IMR-90 (cell line): ENCODE measurements around the gene SPP2. TPM values are rescaled to one million over a fixed set of nuclear protein-coding genes. Genes with fewer than 3 reads are reported as not detected.

Source experiments
- ATAC-seq: fragments of 200-7000 bp; cut with Tn5 transposase; 2 replicates; pipeline ENCODE4 v1.9.1; 2020; ENCODE audit warnings: low read depth, mild to moderate bottlenecking, moderate library complexity
- BruUV-seq: library from RNA; stranded (reverse); fragments of 400-500 nt; replicated peaks from 2 replicates; lab custom pipeline; 2021; lab: Mats Ljungman, UMichigan
- CTCF ChIA-PET: fragments of 300-600 bp; formaldehyde crosslinking; extraction: SDS; loops from one replicate; lab custom pipeline; 2021; ENCODE audit warnings: antibody characterized with exemption; lab: Yijun Ruan, JAX
- POLR2A ChIA-PET: fragments of 300-600 bp; sonication (Branson Sonifier 250); formaldehyde crosslinking; loops from one replicate; lab custom pipeline; 2022; ENCODE audit warnings: antibody characterized with exemption; ENCODE audit not compliant: unreplicated experiment; lab: Charles Lee
- DNase-seq: peaks from one replicate; pipeline ENCODE4 v3.0.0; 2013
- H2AFZ ChIP-seq: replicated peaks from 2 replicates; pipeline ENCODE3; 2013; ENCODE audit warnings: low read length, mild to moderate bottlenecking; ENCODE audit not compliant: poor library complexity
- H2AK5ac ChIP-seq: 2 replicates; pipeline ENCODE4 v1.6.1; 2013; ENCODE audit warnings: low read depth, low read length, inconsistent platforms
- H2AK9ac ChIP-seq: replicated peaks from 2 replicates; pipeline ENCODE3; 2013; ENCODE audit warnings: mild to moderate bottlenecking, low read depth, low read length, moderate library complexity; ENCODE audit not compliant: poor library complexity
- H2BK120ac ChIP-seq: 2 replicates; pipeline ENCODE4 v1.6.1; 2013; ENCODE audit warnings: low read depth, low read length, inconsistent platforms
- H2BK15ac ChIP-seq: 3 replicates; pipeline ENCODE4 v1.6.1; 2013; ENCODE audit warnings: low read depth, low read length, inconsistent platforms
- H2BK20ac ChIP-seq: 2 replicates; pipeline ENCODE4 v1.6.1; 2013; ENCODE audit warnings: low read depth, mild to moderate bottlenecking, inconsistent platforms, low read length, moderate library complexity
- H2BK5ac ChIP-seq: 2 replicates; pipeline ENCODE4 v1.6.1; 2013; ENCODE audit warnings: mild to moderate bottlenecking, low read depth, low read length, inconsistent platforms; ENCODE audit not compliant: poor library complexity, severe bottlenecking
- H3K14ac ChIP-seq: replicated peaks from 2 replicates; pipeline ENCODE4 v1.6.1; 2013; ENCODE audit warnings: low read depth, low read length, inconsistent platforms
- H3K18ac ChIP-seq: 2 replicates; pipeline ENCODE4 v1.6.1; 2013; ENCODE audit warnings: low read depth, low read length, control low read depth
- H3K23ac ChIP-seq: 2 replicates; pipeline ENCODE4 v1.6.1; 2013; ENCODE audit warnings: low read depth, low read length, inconsistent platforms
- H3K27ac ChIP-seq: 2 replicates; pipeline ENCODE4 v1.5.1; 2013; ENCODE audit warnings: mild to moderate bottlenecking, control low read depth, low read length; ENCODE audit not compliant: insufficient read depth
- H3K27me3 ChIP-seq: 2 replicates; pipeline ENCODE4 v1.6.1; 2013; ENCODE audit warnings: low read length; ENCODE audit not compliant: control insufficient read depth, insufficient read depth
- H3K36me3 ChIP-seq: 2 replicates; pipeline ENCODE4 v1.6.1; 2013; ENCODE audit warnings: low read length, mixed read lengths; ENCODE audit not compliant: control insufficient read depth, insufficient read depth
- H3K4ac ChIP-seq: 2 replicates; pipeline ENCODE4 v1.6.1; 2013; ENCODE audit warnings: low read depth, low read length, inconsistent platforms
- H3K4me1 ChIP-seq: 2 replicates; pipeline ENCODE4 v1.6.1; 2013; ENCODE audit warnings: low read length, mixed read lengths; ENCODE audit not compliant: control insufficient read depth, insufficient read depth
- H3K4me2 ChIP-seq: 2 replicates; pipeline ENCODE4 v1.6.1; 2013; ENCODE audit warnings: low read depth, mild to moderate bottlenecking, control low read depth, low read length, moderate library complexity
- H3K4me3 ChIP-seq: 2 replicates; pipeline ENCODE4 v1.5.1; 2013; ENCODE audit warnings: low read depth, mild to moderate bottlenecking, control low read depth, low read length, moderate library complexity; ENCODE audit not compliant: insufficient read depth
- H3K56ac ChIP-seq: 2 replicates; pipeline ENCODE4 v1.6.1; 2013; ENCODE audit warnings: low read length, inconsistent platforms; ENCODE audit not compliant: insufficient read depth; ENCODE audit errors: extremely low read depth
- H3K79me1 ChIP-seq, 2 experiments: 2 replicates each; pipeline ENCODE4 v1.6.1; 2013; ENCODE audit warnings: low read length in 2 of 2, inconsistent platforms in 1 of 2, low read depth in 1 of 2
- H3K9ac ChIP-seq: 2 replicates; pipeline ENCODE4 v1.6.1; 2013; ENCODE audit warnings: low read depth, low read length, control low read depth
- H3K9me1 ChIP-seq: 2 replicates; pipeline ENCODE4 v1.6.1; 2013; ENCODE audit warnings: low read length, inconsistent platforms; ENCODE audit not compliant: insufficient read depth
- H3K9me3 ChIP-seq: 2 replicates; pipeline ENCODE4 v1.6.1; 2013; ENCODE audit warnings: low read length; ENCODE audit not compliant: control insufficient read depth, insufficient read depth
- H4K20me1 ChIP-seq: 2 replicates; pipeline ENCODE4 v1.6.1; 2013; ENCODE audit warnings: low read length, inconsistent platforms; ENCODE audit not compliant: insufficient read depth
- H4K5ac ChIP-seq: 2 replicates; pipeline ENCODE4 v1.6.1; 2013; ENCODE audit warnings: mild to moderate bottlenecking, low read depth, low read length, control low read depth
- H4K8ac ChIP-seq, 2 experiments: 2 replicates each; pipeline ENCODE4 v1.6.1; 2013; ENCODE audit warnings: low read depth in 2 of 2, low read length in 2 of 2, control low read depth in 1 of 2, inconsistent platforms in 1 of 2
- H4K91ac ChIP-seq: 2 replicates; pipeline ENCODE4 v1.6.1; 2013; ENCODE audit warnings: low read depth, low read length, inconsistent platforms; ENCODE audit not compliant: insufficient read depth
- BHLHE40 ChIP-seq: fragments of 150-350 bp; IDR thresholded peaks from 2 replicates; pipeline ENCODE4 v1.6.1; 2016; ENCODE audit warnings: mild to moderate bottlenecking, low read depth, low read length
- CEBPB ChIP-seq: IDR thresholded peaks from 2 replicates; pipeline ENCODE4 v1.6.1; 2012; ENCODE audit warnings: low read depth, low read length, improper control_type of control experiment
- CHD1 ChIP-seq: IDR thresholded peaks from 2 replicates; pipeline ENCODE4 v1.6.1; 2012; ENCODE audit warnings: low read depth, low read length, improper control_type of control experiment
- CTCF ChIP-seq: conservative IDR thresholded peaks from 2 replicates; pipeline ENCODE4 v1.5.1; 2012; ENCODE audit warnings: mild to moderate bottlenecking, low read depth, low read length, improper control_type of control experiment
- ELK1 ChIP-seq: fragments of 150-350 bp; IDR thresholded peaks from 2 replicates; pipeline ENCODE4 v1.6.1; 2016; ENCODE audit warnings: low read depth, mild to moderate bottlenecking, low read length, moderate library complexity, borderline replicate concordance
- FOS ChIP-seq: fragments of 150-350 bp; IDR thresholded peaks from 2 replicates; pipeline ENCODE4 v1.6.1; 2016; ENCODE audit warnings: low read depth, low read length
- MAFK ChIP-seq: IDR thresholded peaks from 2 replicates; pipeline ENCODE4 v1.6.1; 2012; ENCODE audit warnings: low read depth, low read length, improper control_type of control experiment
- MAZ ChIP-seq: IDR thresholded peaks from 2 replicates; pipeline ENCODE4 v1.6.1; 2012; ENCODE audit warnings: low read depth, mild to moderate bottlenecking, low read length, improper control_type of control experiment, moderate library complexity, borderline replicate concordance
- MXI1 ChIP-seq: IDR thresholded peaks from 2 replicates; pipeline ENCODE4 v1.6.1; 2012; ENCODE audit warnings: low read depth, mild to moderate bottlenecking, low read length, moderate library complexity, borderline replicate concordance
- NFE2L2 ChIP-seq: fragments of 150-350 bp; IDR thresholded peaks from 2 replicates; pipeline ENCODE4 v1.6.1; 2016; ENCODE audit warnings: low read depth, mild to moderate bottlenecking, low read length
- POLR2A ChIP-seq: IDR thresholded peaks from 2 replicates; pipeline ENCODE4 v1.6.1; 2012; ENCODE audit warnings: mild to moderate bottlenecking, low read depth, low read length
- RAD21 ChIP-seq: IDR thresholded peaks from 2 replicates; pipeline ENCODE4 v1.6.1; 2012; ENCODE audit warnings: low read length, improper control_type of control experiment
- RCOR1 ChIP-seq: IDR thresholded peaks from 2 replicates; pipeline ENCODE4 v1.6.1; 2012; ENCODE audit warnings: mild to moderate bottlenecking, low read length, improper control_type of control experiment; ENCODE audit not compliant: insufficient replicate concordance
- RFX5 ChIP-seq: IDR thresholded peaks from 2 replicates; pipeline ENCODE4 v1.8.0; 2012; ENCODE audit warnings: low read depth, mild to moderate bottlenecking, low read length, moderate library complexity
- SMC3 ChIP-seq: fragments of 150-350 bp; IDR thresholded peaks from 2 replicates; pipeline ENCODE4 v1.6.1; 2016; ENCODE audit warnings: low read depth, mild to moderate bottlenecking, antibody characterized with exemption, low read length, moderate library complexity
- WGBS, 2 experiments: methylation state at CpG; one replicate each; pipeline versions ENCODE4 v1.1.5 to v1.1.7; 2013; ENCODE audit warnings: missing lambda C conversion rate in 2 of 2; ENCODE audit not compliant: insufficient read length in 1 of 2; ENCODE audit errors: extremely low coverage in 2 of 2; 5-methylcytosine and 5-hydroxymethylcytosine counted together
- dilution Hi-C: fragments of 300-500 bp; cut with HindIII; formaldehyde crosslinking; loops from one replicate; pipeline ENCODE4 v1.14.3; 2018; ENCODE audit warnings: low sequenced_read_pairs; ENCODE audit not compliant: unreplicated experiment
- in situ Hi-C: fragments of 300-500 bp; cut with MboI; formaldehyde crosslinking; loops from 3 replicates; pipeline ENCODE4 v1.14.3; 2019; ENCODE audit warnings: low sequenced_read_pairs, inconsistent platforms, mixed read lengths
- intact Hi-C: fragments of 100-400 bp; cut with micrococcal nuclease; formaldehyde crosslinking; loops from 2 replicates; pipeline ENCODE4 v1.10.0; 2022
- polyA plus RNA-seq, 3 experiments: library from polyadenylated mRNA; depleted of rRNA; stranded (reverse); fragments of >200 nt; gene quantifications; 2 replicates each; pipeline ENCODE4 v1.2.3, GENCODE V29; 2012; ENCODE audit warnings: low replicate concordance in 1 of 3
- total RNA-seq: library from RNA; depleted of rRNA; stranded (reverse); fragments of >200 nt; gene quantifications from 2 replicates; pipeline ENCODE4 v1.2.3, GENCODE V29; 2012
- TF ChIP-seq, protein P1 (sequence below): fragments of 150-350 bp; IDR thresholded peaks from 2 replicates; pipeline ENCODE4 v1.6.1; 2017; ENCODE audit warnings: mild to moderate bottlenecking, antibody characterized with exemption, low read length, low read depth

Gene SPP2
- total and polyA plus RNA-seq, 2 of the 4 experiments (the other 2 are of a cell fraction) = not detected

GRCh38 chr2:234072454-234072853 is 22.0 kb downstream of the SPP2 start:
- H3K79me1 ChIP-seq = no peaks in the 10 kb centered on the region
- H3K27me3 ChIP-seq = peaks cover 14% of the 10 kb centered on the region
- no peak overlapping the region for H3K18ac ChIP-seq
- H2AFZ ChIP-seq = no peak overlapping the region
- ChIA-PET CTCF (no interaction called here), POLR2A (no interaction called here)
- no peak for DNase-seq
- no peak overlapping the region for H2BK20ac ChIP-seq
- H2BK120ac ChIP-seq = no peak overlapping the region
- H3K9me1 ChIP-seq = no peaks in the 10 kb centered on the region
- H3K4me1 ChIP-seq = no peaks in the 10 kb centered on the region
- H3K9ac ChIP-seq = no peak overlapping the region
- TF ChIP-seq, protein P1, sequence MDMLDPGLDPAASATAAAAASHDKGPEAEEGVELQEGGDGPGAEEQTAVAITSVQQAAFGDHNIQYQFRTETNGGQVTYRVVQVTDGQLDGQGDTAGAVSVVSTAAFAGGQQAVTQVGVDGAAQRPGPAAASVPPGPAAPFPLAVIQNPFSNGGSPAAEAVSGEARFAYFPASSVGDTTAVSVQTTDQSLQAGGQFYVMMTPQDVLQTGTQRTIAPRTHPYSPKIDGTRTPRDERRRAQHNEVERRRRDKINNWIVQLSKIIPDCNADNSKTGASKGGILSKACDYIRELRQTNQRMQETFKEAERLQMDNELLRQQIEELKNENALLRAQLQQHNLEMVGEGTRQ = no peak
- TF ChIP-seq SMC3 (no peak), POLR2A (no peak), BHLHE40 (no peak), MXI1 (no peak), CTCF (no peak), CHD1 (no peak), RCOR1 (no peak), MAZ (no peak), MAFK (no peak), NFE2L2 (no peak), FOS (no peak), CEBPB (no peak), RAD21 (no peak), RFX5 (no peak), ELK1 (no peak)
- no peak overlapping the region for H2AK9ac ChIP-seq
- H2BK15ac ChIP-seq = no peak overlapping the region
- H2AK5ac ChIP-seq = no peak overlapping the region
- no peaks in the 10 kb centered on the region for H3K36me3 ChIP-seq
- no peak overlapping the region for H2BK5ac ChIP-seq
- no CpG with 5 or more reads among the region's 4 CpGs for WGBS, 2 experiments
- no peak overlapping the region for H3K14ac ChIP-seq
- H3K4me2 ChIP-seq = no peak overlapping the region
- H3K56ac ChIP-seq = no peak overlapping the region
- no TSS peak for BruUV-seq
- ATAC-seq = no peak
- H4K20me1 ChIP-seq = no peaks in the 10 kb centered on the region
- H3K4ac ChIP-seq = no peak overlapping the region
- no peak overlapping the region for H4K8ac ChIP-seq
- no peak overlapping the region for H4K91ac ChIP-seq
- no peak overlapping the region for H4K5ac ChIP-seq
- no peak overlapping the region for H3K27ac ChIP-seq
- intact Hi-C loops = no loop called here
- no peak overlapping the region for H3K23ac ChIP-seq
- dilution Hi-C loops = no loop called here
- in situ Hi-C loops = no loop called here
- H3K9me3 ChIP-seq = peaks cover 7% of the 10 kb centered on the region; the same call in 1 of the 2 replicates
- H3K4me3 ChIP-seq = no peak overlapping the region
